ENCODE results near the gene PPP1R13B. TPM values are rescaled to one million over a fixed set of nuclear protein-coding genes. Genes with fewer than 3 reads are reported as not detected.
"Not testable (repeated sequence)": the region's sequence is repeated elsewhere in the genome, so short reads cannot be mapped to it uniquely, and the experiment has no call there.

Gene PPP1R13B
- total RNA-seq, 1 experiment from 2014 or later: 10.3 TPM

DNA sequence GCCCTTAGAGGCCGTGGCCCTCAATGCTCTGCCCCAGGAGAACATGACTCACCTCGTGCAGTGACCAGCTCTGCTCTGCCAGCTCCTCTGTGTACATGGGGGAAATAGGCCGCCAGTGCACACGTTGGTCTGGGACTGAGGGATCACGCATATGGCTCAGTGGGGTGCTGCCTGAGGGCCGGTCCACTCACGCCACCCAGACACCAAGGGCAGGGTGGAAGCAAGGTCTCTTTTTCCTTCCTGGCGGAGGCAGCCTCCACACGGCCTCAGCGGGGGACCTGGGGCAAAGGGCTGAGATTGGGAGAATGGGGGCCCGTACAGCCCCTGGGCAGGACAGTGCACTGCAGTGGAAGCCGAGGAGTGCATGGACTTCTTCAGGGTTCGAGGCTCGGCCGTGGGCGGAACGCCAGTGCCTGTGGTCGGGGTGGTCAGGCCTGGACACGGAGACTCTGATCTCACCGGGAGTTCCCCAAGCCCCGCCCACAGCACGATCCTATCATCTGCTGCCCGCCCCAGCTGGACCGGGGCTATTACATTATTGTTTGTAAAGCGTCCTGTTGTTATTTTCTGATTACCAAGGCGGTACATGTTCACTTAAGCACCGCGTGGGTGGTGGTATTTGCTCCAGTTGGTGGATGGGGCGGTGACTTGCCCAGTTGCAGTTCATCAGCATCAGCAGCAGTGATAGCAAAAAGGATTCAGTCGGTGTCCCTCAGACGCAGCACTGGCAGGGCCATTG lies 42.1 kb upstream of the PPP1R13B start:
- TF ChIP-seq ZNF232 (CRISPR knock-in tag; IDR thresholded peaks at IDR 0.05) (no peak), ZBTB21 (CRISPR knock-in tag; IDR thresholded peaks at IDR 0.05; ENCODE audit: borderline replicate concordance) (no peak), MYBL2 (CRISPR knock-in tag; IDR thresholded peaks at IDR 0.05) (no peak), TEAD4 (CRISPR knock-in tag; IDR thresholded peaks at IDR 0.05) (no peak), CREB1 (CRISPR knock-in tag; IDR thresholded peaks at IDR 0.05) (no peak), CBFB (CRISPR knock-in tag; IDR thresholded peaks at IDR 0.05; ENCODE audit: low read depth) (no peak), JUN (CRISPR knock-in tag; IDR thresholded peaks at IDR 0.05) (no peak), ZNF121 (CRISPR knock-in tag; IDR thresholded peaks at IDR 0.05) (no peak), NFYB (CRISPR knock-in tag; conservative IDR thresholded peaks at IDR 0.05; ENCODE audit: low read depth) (no peak), GABPB1 (CRISPR knock-in tag; IDR thresholded peaks at IDR 0.05) (no peak), RORB (CRISPR knock-in tag; IDR thresholded peaks at IDR 0.05) (no peak)
- Mint-ChIP-seq H3K4me3 (no peak overlapping the region), H3K27ac (no peak overlapping the region), H3K36me3 (no peaks in the 10 kb centered on the region), H3K27me3 (ENCODE audit: low read depth) (no peaks in the 10 kb centered on the region), H3K4me1 (peaks cover 10% of the 10 kb centered on the region), H3K9me3 (no peaks in the 10 kb centered on the region)
- ATAC-seq (no peak), DNase-seq (ENCODE audit: low spot score) (no peak)
- ChIA-PET POLR2A (no interaction called here), CTCF (interaction anchor here (0.9 to 8.1 kb wide), 5 partner anchors 11 to 210 kb away, joined by 3 to 94 read pairs (median 4); no protein-coding TSS in a partner anchor)

DNA sequence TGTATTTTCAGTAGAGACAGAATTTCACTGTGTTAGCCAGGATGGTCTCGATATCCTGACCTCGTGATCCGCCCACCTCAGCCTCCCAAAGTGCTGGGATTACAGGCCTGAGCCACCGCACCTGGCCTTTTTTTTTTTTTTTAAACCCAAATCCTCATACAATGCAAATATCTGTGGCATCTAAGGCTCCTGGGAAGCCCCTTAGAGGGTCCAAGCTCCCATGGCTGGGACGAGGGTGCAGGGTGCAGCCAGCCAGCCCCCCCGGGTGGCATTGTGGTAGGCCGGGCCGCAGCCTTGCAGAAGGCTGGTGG lies 41.6 kb upstream of the PPP1R13B start:
- CTCF ChIA-PET: interaction anchor here (0.9 to 8.1 kb wide), 4 partner anchors 12 to 209 kb away, joined by 3 to 94 read pairs (median 4); no protein-coding TSS in a partner anchor
- H3K27me3 Mint-ChIP-seq (ENCODE audit: low read depth); POLR2A ChIA-PET: not testable (repeated sequence)

DNA sequence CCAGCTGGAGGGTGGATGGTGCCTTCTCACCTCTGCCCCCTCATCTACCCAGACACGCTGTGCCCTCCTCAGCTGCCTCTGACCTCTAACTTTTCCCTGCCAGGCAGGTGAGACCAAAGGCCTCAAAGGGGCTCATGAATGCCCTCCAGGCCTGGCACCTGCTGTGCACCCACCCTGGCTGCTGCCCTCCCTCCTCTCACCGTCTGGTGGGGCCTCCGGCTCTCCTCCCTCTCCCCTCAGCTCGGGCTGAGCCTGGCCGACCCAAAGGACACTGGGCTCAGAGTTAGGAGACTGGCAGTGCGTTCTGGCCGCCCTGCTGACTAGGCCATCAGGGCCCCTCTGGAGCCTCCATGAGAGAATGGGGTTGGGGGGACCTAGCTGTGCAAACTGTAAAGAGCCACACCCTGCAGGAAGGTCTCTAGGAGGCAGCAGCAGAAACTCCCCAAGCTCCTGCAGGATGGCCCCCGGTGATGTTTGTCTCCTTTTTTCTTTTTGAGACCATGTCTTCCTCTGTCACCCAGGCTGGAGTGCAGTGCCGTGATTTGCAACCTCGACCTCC lies 40.3 kb upstream of the PPP1R13B start:
- POLR2A ChIA-PET: no interaction called here
- TF ChIP-seq ZBTB21 (CRISPR knock-in tag; IDR thresholded peaks at IDR 0.05; ENCODE audit: borderline replicate concordance) (no peak), KAT7 (CRISPR knock-in tag; IDR thresholded peaks at IDR 0.05; ENCODE audit: borderline replicate concordance) (no peak), NR2C2 (CRISPR knock-in tag; IDR thresholded peaks at IDR 0.05) (no peak), SP1 (CRISPR knock-in tag; conservative IDR thresholded peaks at IDR 0.05) (no peak), TP53 (CRISPR knock-in tag; IDR thresholded peaks at IDR 0.05) (no peak), ATF1 (CRISPR knock-in tag; IDR thresholded peaks at IDR 0.05) (no peak), TEAD1 (CRISPR knock-in tag; IDR thresholded peaks at IDR 0.05) (no peak)
- TF ChIP-seq, protein P1, sequence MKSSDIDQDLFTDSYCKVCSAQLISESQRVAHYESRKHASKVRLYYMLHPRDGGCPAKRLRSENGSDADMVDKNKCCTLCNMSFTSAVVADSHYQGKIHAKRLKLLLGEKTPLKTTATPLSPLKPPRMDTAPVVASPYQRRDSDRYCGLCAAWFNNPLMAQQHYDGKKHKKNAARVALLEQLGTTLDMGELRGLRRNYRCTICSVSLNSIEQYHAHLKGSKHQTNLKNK (CRISPR knock-in tag; IDR thresholded peaks at IDR 0.05): no peak
- TF ChIP-seq, protein P2, sequence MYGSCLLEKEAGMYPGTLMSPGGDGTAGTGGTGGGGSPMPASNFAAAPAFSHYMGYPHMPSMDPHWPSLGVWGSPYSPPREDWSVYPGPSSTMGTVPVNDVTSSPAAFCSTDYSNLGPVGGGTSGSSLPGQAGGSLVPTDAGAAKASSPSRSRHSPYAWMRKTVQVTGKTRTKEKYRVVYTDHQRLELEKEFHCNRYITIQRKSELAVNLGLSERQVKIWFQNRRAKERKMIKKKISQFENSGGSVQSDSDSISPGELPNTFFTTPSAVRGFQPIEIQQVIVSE (CRISPR knock-in tag; IDR thresholded peaks at IDR 0.05; ENCODE audit: borderline replicate concordance): no peak
- TF ChIP-seq, protein P3, sequence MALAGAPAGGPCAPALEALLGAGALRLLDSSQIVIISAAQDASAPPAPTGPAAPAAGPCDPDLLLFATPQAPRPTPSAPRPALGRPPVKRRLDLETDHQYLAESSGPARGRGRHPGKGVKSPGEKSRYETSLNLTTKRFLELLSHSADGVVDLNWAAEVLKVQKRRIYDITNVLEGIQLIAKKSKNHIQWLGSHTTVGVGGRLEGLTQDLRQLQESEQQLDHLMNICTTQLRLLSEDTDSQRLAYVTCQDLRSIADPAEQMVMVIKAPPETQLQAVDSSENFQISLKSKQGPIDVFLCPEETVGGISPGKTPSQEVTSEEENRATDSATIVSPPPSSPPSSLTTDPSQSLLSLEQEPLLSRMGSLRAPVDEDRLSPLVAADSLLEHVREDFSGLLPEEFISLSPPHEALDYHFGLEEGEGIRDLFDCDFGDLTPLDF (CRISPR knock-in tag; IDR thresholded peaks at IDR 0.05): no peak
- TF ChIP-seq, protein P4, sequence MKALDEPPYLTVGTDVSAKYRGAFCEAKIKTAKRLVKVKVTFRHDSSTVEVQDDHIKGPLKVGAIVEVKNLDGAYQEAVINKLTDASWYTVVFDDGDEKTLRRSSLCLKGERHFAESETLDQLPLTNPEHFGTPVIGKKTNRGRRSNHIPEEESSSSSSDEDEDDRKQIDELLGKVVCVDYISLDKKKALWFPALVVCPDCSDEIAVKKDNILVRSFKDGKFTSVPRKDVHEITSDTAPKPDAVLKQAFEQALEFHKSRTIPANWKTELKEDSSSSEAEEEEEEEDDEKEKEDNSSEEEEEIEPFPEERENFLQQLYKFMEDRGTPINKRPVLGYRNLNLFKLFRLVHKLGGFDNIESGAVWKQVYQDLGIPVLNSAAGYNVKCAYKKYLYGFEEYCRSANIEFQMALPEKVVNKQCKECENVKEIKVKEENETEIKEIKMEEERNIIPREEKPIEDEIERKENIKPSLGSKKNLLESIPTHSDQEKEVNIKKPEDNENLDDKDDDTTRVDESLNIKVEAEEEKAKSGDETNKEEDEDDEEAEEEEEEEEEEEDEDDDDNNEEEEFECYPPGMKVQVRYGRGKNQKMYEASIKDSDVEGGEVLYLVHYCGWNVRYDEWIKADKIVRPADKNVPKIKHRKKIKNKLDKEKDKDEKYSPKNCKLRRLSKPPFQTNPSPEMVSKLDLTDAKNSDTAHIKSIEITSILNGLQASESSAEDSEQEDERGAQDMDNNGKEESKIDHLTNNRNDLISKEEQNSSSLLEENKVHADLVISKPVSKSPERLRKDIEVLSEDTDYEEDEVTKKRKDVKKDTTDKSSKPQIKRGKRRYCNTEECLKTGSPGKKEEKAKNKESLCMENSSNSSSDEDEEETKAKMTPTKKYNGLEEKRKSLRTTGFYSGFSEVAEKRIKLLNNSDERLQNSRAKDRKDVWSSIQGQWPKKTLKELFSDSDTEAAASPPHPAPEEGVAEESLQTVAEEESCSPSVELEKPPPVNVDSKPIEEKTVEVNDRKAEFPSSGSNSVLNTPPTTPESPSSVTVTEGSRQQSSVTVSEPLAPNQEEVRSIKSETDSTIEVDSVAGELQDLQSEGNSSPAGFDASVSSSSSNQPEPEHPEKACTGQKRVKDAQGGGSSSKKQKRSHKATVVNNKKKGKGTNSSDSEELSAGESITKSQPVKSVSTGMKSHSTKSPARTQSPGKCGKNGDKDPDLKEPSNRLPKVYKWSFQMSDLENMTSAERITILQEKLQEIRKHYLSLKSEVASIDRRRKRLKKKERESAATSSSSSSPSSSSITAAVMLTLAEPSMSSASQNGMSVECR (CRISPR knock-in tag; IDR thresholded peaks at IDR 0.05; ENCODE audit: borderline replicate concordance): no peak
- TF ChIP-seq, protein P5, sequence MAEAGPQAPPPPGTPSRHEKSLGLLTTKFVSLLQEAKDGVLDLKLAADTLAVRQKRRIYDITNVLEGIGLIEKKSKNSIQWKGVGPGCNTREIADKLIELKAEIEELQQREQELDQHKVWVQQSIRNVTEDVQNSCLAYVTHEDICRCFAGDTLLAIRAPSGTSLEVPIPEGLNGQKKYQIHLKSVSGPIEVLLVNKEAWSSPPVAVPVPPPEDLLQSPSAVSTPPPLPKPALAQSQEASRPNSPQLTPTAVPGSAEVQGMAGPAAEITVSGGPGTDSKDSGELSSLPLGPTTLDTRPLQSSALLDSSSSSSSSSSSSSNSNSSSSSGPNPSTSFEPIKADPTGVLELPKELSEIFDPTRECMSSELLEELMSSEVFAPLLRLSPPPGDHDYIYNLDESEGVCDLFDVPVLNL (CRISPR knock-in tag; IDR thresholded peaks at IDR 0.05; ENCODE audit: borderline replicate concordance, low read depth): no peak
- TF ChIP-seq, protein P6, sequence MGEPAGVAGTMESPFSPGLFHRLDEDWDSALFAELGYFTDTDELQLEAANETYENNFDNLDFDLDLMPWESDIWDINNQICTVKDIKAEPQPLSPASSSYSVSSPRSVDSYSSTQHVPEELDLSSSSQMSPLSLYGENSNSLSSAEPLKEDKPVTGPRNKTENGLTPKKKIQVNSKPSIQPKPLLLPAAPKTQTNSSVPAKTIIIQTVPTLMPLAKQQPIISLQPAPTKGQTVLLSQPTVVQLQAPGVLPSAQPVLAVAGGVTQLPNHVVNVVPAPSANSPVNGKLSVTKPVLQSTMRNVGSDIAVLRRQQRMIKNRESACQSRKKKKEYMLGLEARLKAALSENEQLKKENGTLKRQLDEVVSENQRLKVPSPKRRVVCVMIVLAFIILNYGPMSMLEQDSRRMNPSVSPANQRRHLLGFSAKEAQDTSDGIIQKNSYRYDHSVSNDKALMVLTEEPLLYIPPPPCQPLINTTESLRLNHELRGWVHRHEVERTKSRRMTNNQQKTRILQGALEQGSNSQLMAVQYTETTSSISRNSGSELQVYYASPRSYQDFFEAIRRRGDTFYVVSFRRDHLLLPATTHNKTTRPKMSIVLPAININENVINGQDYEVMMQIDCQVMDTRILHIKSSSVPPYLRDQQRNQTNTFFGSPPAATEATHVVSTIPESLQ (CRISPR knock-in tag; IDR thresholded peaks at IDR 0.05): no peak

More for the DNA sequence above, 41.6 kb upstream of the PPP1R13B start:
- H3K27ac Mint-ChIP-seq; H3K4me1 Mint-ChIP-seq; H3K4me3 Mint-ChIP-seq; H3K9me3 Mint-ChIP-seq; DNase-seq (ENCODE audit: low spot score); H3K36me3 Mint-ChIP-seq; ATAC-seq: not testable (repeated sequence)

More for the DNA sequence above, 40.3 kb upstream of the PPP1R13B start:
- DNase-seq (ENCODE audit: low spot score) (no peak), ATAC-seq (no peak)
- no peaks in the 10 kb centered on the region for H3K9me3 Mint-ChIP-seq
- no peaks in the 10 kb centered on the region for H3K27me3 Mint-ChIP-seq (ENCODE audit: low read depth)
- H3K27ac Mint-ChIP-seq: no peak overlapping the region
- CTCF ChIA-PET: interaction anchor here (2.1 to 8.1 kb wide), 2 partner anchors 13 to 33 kb away, joined by 13 to 94 read pairs; no protein-coding TSS in a partner anchor
- H3K36me3 Mint-ChIP-seq: no peaks in the 10 kb centered on the region
- no peak overlapping the region for H3K4me3 Mint-ChIP-seq
- H3K4me1 Mint-ChIP-seq: peaks cover 10% of the 10 kb centered on the region

Data from WTC11 (cell line).